Measurements from ENCODE around the gene XYLT1. TPM values are rescaled to one million over a fixed set of nuclear protein-coding genes. Genes with fewer than 3 reads are reported as not detected.

The XYLT1 gene
- total RNA-seq, 4 donors from 2014 or later, result 6.6 to 17.2 (median 10.0) TPM

DNA sequence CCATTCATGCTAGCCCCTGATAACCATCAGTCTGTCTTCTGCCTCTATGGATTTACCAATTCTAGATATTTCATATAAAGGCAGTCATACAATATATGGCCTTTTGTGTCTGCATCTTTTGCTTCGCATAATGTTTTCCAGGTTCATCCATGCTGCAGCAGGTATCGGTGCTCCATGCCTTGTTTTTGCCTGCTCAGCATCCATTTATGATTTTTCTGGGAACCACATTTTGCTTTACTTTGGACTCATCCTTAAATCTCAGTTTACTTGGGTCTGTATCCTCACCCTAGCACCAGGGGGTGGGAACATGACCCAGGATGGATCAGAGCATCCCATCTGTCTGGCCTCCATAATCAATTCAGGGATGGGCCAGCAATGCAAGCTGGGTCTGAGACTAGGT is 325.7 kb downstream of the XYLT1 start:
- TF ChIP-seq POLR2A (IDR thresholded peaks at IDR 0.05) (no peak), CTCF (IDR thresholded peaks at IDR 0.05) (no peak)
- no peak for DNase-seq
- WGBS, 2 donors, result 95 to 97% methylated on average over 2 of the region's 2 CpGs
- intact Hi-C loops (cut with DNase I), result no loop called here
- H3K4me3 ChIP-seq, result no peak overlapping the region
- peaks cover 0 to 14% (median 0%) of the 10 kb centered on the region in 3 donors for H3K36me3 ChIP-seq
- no peak overlapping the region for H3K27ac ChIP-seq
- H3K27me3 ChIP-seq, result no peaks in the 10 kb centered on the region
- H3K4me1 ChIP-seq, result no peaks in the 10 kb centered on the region
- H3K9me3 ChIP-seq, result no peaks in the 10 kb centered on the region

GRCh38 chr16:17144431-17144830 is 326.3 kb downstream of the XYLT1 start:
- no peak overlapping the region for H3K4me3 ChIP-seq
- H3K9me3 ChIP-seq, result no peaks in the 10 kb centered on the region
- H3K36me3 ChIP-seq, result peaks cover 0 to 20% (median 0%) of the 10 kb centered on the region in 3 donors
- no peaks in the 10 kb centered on the region for H3K27me3 ChIP-seq
- no peak for DNase-seq
- no peaks in the 10 kb centered on the region for H3K4me1 ChIP-seq
- intact Hi-C loops (cut with DNase I), result no loop called here
- no peak overlapping the region for H3K27ac ChIP-seq
- TF ChIP-seq CTCF (IDR thresholded peaks at IDR 0.05) (no peak), POLR2A (IDR thresholded peaks at IDR 0.05) (no peak)
- WGBS, 2 donors, result 96 to 100% methylated on average over 4 of the region's 4 CpGs

GRCh38 chr16:17143546-17144419 is 327.0 kb downstream of the XYLT1 start:
- Histone ChIP-seq H3K4me3 (no peak overlapping the region), H3K36me3 (peaks cover 0 to 25% (median 0%) of the 10 kb centered on the region in 3 donors), H3K9me3 (no peaks in the 10 kb centered on the region), H3K4me1 (no peaks in the 10 kb centered on the region), H3K27me3 (no peaks in the 10 kb centered on the region), H3K27ac (no peak overlapping the region)
- WGBS, 2 donors, result 80 to 88% methylated on average over 8 of the region's 8 CpGs
- TF ChIP-seq CTCF (IDR thresholded peaks at IDR 0.05), result no peak
- TF ChIP-seq POLR2A (IDR thresholded peaks at IDR 0.05), result no peak
- DNase-seq, result no peak
- intact Hi-C loops (cut with DNase I), result no loop called here

GRCh38 chr16:17138801-17139200 is 332.0 kb downstream of the XYLT1 start:
- DNase-seq, result no peak
- WGBS, 2 donors, result 58 to 83% methylated on average over 4 of the region's 4 CpGs
- Histone ChIP-seq H3K27ac (no peak overlapping the region), H3K4me3 (no peak overlapping the region), H3K9me3 (no peaks in the 10 kb centered on the region), H3K4me1 (no peaks in the 10 kb centered on the region), H3K36me3 (peaks cover 0 to 73% (median 6%) of the 10 kb centered on the region in 3 donors), H3K27me3 (no peaks in the 10 kb centered on the region)
- intact Hi-C loops (cut with DNase I), result loop anchor here (10.0 kb wide), 1 partner anchor 54 kb away; no protein-coding TSS in a partner anchor
- no peak for TF ChIP-seq POLR2A (IDR thresholded peaks at IDR 0.05)
- TF ChIP-seq CTCF (IDR thresholded peaks at IDR 0.05), result no peak

DNA sequence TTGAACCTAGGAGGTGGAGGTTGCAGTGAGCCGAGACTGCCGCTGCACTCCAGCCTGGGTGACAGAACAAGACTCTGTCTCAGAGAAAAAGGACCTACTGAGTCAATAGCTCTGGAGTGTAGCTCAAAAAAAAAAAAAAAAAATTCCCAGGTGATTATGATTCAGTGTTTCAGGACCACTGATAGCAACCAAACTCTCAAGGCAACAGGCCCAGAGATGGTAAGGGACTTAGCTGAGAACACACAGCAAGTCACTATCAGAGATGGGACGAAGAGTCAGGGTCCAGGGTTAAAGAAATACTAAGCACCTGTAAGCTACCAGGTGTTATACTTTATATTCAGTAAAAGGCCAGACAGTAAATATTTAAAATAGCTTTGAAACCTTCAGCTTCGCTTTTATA is 335.3 kb downstream of the XYLT1 start:
- no peak for DNase-seq
- TF ChIP-seq CTCF (IDR thresholded peaks at IDR 0.05) (no peak), POLR2A (IDR thresholded peaks at IDR 0.05) (no peak)
- Histone ChIP-seq H3K9me3 (no peaks in the 10 kb centered on the region), H3K4me3 (no peak overlapping the region), H3K27ac (no peak overlapping the region), H3K4me1 (no peaks in the 10 kb centered on the region), H3K36me3 (peaks cover 0 to 87% (median 6%) of the 10 kb centered on the region in 3 donors), H3K27me3 (no peaks in the 10 kb centered on the region)
- WGBS, 2 donors, result 92 to 94% methylated on average over 2 to 4 of the region's 4 CpGs
- intact Hi-C loops (cut with DNase I), result loop anchor here (10.0 kb wide), 1 partner anchor 51 kb away; no protein-coding TSS in a partner anchor

All from esophagus squamous epithelium (tissue), 5 donors.